Measurements from ENCODE around the gene GRK1. TPM values are rescaled to one million over a fixed set of nuclear protein-coding genes. Genes with fewer than 3 reads are reported as not detected.

The GRK1 gene
- total and polyA plus RNA-seq, 2 experiments from 2014 or later: not detected

DNA sequence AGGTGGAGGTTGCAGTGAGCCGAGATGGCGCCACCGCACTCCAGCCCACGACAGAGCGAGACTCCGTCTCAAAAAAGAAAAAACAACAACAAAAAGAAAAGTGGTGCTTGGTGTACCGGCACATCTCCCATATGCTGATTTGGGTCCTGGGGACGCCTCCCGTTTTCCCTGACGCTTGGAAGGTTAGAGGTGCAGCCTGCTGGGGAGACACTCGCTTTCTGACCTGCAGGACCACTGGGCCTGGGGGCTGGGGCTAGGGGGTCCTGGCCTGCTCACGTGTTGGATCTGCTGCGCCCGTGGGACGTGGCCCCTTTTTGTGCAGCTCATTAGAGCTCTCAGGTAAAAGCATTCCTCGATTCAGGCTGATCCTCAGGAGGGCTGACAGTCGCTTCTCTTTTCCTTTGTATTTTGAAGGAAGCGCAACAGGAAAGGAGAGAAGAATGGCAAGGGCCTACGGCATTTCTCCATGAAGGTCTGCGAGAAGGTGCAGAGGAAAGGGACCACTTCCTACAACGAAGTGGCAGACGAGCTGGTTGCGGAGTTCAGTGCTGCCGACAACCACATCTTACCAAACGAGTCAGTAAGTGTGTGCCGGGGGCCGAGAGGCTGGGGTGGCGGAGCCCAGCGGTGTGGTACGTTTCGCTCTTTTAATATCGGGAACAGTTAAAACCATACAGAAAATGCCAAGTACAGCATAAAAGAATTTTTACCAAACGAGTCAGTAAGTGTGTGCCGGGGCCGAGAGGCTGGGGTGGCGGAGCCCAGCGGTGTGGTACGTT lies 34.1 kb upstream of the GRK1 start:
- Mint-ChIP-seq H3K9me3 (no peaks in the 10 kb centered on the region), H3K4me1 (peaks cover 3% of the 10 kb centered on the region; the same call in 2 of the 3 replicates), H3K27ac (no peak overlapping the region), H3K4me3 (no peak overlapping the region), H3K27me3 (ENCODE audit: insufficient read depth, low read depth, poor library complexity) (peaks cover 16% of the 10 kb centered on the region), H3K36me3 (ENCODE audit: low read depth) (peaks cover 72% of the 10 kb centered on the region)
- ATAC-seq (no peak), DNase-seq (ENCODE audit: low spot score) (no peak)
- Histone ChIP-seq H3K4me2 (no peak overlapping the region), H3K27ac (ENCODE audit: low read depth) (no peak overlapping the region), H3K36me3 (ENCODE audit: insufficient read depth) (peaks cover 5% of the 10 kb centered on the region; the same call in 1 of the 2 replicates), H2AFZ (no peak overlapping the region), H4K20me1 (replicated peaks; ENCODE audit: insufficient read depth) (no peaks in the 10 kb centered on the region; the same call in none of the 2 replicates), H3K4me1 (ENCODE audit: insufficient read depth) (no peaks in the 10 kb centered on the region), H3K4me3 (no peak overlapping the region), H3K27me3 (ENCODE audit: insufficient read depth) (no peaks in the 10 kb centered on the region), H3K79me2 (replicated peaks; ENCODE audit: insufficient read depth) (peaks cover 14% of the 10 kb centered on the region), H3F3A (replicated peaks; ENCODE audit: low read depth) (no peaks in the 10 kb centered on the region), H3K9me2 (ENCODE audit: insufficient read depth) (no peaks in the 10 kb centered on the region)
- no peak for TF ChIP-seq POLR2AphosphoS5 (IDR thresholded peaks at IDR 0.05; ENCODE audit: low read depth)
- TF ChIP-seq, protein P1, sequence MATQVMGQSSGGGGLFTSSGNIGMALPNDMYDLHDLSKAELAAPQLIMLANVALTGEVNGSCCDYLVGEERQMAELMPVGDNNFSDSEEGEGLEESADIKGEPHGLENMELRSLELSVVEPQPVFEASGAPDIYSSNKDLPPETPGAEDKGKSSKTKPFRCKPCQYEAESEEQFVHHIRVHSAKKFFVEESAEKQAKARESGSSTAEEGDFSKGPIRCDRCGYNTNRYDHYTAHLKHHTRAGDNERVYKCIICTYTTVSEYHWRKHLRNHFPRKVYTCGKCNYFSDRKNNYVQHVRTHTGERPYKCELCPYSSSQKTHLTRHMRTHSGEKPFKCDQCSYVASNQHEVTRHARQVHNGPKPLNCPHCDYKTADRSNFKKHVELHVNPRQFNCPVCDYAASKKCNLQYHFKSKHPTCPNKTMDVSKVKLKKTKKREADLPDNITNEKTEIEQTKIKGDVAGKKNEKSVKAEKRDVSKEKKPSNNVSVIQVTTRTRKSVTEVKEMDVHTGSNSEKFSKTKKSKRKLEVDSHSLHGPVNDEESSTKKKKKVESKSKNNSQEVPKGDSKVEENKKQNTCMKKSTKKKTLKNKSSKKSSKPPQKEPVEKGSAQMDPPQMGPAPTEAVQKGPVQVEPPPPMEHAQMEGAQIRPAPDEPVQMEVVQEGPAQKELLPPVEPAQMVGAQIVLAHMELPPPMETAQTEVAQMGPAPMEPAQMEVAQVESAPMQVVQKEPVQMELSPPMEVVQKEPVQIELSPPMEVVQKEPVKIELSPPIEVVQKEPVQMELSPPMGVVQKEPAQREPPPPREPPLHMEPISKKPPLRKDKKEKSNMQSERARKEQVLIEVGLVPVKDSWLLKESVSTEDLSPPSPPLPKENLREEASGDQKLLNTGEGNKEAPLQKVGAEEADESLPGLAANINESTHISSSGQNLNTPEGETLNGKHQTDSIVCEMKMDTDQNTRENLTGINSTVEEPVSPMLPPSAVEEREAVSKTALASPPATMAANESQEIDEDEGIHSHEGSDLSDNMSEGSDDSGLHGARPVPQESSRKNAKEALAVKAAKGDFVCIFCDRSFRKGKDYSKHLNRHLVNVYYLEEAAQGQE (IDR thresholded peaks at IDR 0.05; ENCODE audit: unreplicated experiment): no peak
- no peak for TF ChIP-seq EZH2 (IDR thresholded peaks at IDR 0.05; ENCODE audit: low read depth, unreplicated experiment)
- no peak for TF ChIP-seq EZH2phosphoT487 (IDR thresholded peaks at IDR 0.05; ENCODE audit: unreplicated experiment)
- TF ChIP-seq CREB1 (CRISPR knock-in tag; IDR thresholded peaks at IDR 0.05; ENCODE audit: low read depth): no peak
- TF ChIP-seq JUNB (IDR thresholded peaks at IDR 0.05; ENCODE audit: unreplicated experiment): no peak
- TF ChIP-seq, protein P2, sequence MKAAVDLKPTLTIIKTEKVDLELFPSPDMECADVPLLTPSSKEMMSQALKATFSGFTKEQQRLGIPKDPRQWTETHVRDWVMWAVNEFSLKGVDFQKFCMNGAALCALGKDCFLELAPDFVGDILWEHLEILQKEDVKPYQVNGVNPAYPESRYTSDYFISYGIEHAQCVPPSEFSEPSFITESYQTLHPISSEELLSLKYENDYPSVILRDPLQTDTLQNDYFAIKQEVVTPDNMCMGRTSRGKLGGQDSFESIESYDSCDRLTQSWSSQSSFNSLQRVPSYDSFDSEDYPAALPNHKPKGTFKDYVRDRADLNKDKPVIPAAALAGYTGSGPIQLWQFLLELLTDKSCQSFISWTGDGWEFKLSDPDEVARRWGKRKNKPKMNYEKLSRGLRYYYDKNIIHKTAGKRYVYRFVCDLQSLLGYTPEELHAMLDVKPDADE (IDR thresholded peaks at IDR 0.05): no peak
- TF ChIP-seq, protein P3, sequence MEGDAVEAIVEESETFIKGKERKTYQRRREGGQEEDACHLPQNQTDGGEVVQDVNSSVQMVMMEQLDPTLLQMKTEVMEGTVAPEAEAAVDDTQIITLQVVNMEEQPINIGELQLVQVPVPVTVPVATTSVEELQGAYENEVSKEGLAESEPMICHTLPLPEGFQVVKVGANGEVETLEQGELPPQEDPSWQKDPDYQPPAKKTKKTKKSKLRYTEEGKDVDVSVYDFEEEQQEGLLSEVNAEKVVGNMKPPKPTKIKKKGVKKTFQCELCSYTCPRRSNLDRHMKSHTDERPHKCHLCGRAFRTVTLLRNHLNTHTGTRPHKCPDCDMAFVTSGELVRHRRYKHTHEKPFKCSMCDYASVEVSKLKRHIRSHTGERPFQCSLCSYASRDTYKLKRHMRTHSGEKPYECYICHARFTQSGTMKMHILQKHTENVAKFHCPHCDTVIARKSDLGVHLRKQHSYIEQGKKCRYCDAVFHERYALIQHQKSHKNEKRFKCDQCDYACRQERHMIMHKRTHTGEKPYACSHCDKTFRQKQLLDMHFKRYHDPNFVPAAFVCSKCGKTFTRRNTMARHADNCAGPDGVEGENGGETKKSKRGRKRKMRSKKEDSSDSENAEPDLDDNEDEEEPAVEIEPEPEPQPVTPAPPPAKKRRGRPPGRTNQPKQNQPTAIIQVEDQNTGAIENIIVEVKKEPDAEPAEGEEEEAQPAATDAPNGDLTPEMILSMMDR (conservative IDR thresholded peaks at IDR 0.05; ENCODE audit: low read depth in 2 of 2): no peak
- no peak for TF ChIP-seq NANOG (IDR thresholded peaks at IDR 0.05; ENCODE audit: borderline replicate concordance)

Data from GM23338 (cell line).